AG10803 (cell line): ENCODE results near the gene CTTNBP2.

Experiments
- DNase-seq: peaks from one replicate; pipeline ENCODE4 v3.0.0; 2010; ENCODE audit warnings: low read depth
- H3K4me3 ChIP-seq: 2 replicates; pipeline ENCODE4 v1.5.1; 2011; ENCODE audit warnings: mild to moderate bottlenecking, low read length, control low read depth
- TF ChIP-seq, protein P1 (sequence below): conservative IDR thresholded peaks from 2 replicates; pipeline ENCODE4 v1.5.1; 2011; ENCODE audit warnings: mild to moderate bottlenecking, low read length, control low read depth, inconsistent platforms

CTTNBP2 gene

GRCh38 chr7:117767951-117768350 is 105.3 kb downstream of the CTTNBP2 start:
- H3K4me3 ChIP-seq, result no peak overlapping the region
- TF ChIP-seq, protein P1, sequence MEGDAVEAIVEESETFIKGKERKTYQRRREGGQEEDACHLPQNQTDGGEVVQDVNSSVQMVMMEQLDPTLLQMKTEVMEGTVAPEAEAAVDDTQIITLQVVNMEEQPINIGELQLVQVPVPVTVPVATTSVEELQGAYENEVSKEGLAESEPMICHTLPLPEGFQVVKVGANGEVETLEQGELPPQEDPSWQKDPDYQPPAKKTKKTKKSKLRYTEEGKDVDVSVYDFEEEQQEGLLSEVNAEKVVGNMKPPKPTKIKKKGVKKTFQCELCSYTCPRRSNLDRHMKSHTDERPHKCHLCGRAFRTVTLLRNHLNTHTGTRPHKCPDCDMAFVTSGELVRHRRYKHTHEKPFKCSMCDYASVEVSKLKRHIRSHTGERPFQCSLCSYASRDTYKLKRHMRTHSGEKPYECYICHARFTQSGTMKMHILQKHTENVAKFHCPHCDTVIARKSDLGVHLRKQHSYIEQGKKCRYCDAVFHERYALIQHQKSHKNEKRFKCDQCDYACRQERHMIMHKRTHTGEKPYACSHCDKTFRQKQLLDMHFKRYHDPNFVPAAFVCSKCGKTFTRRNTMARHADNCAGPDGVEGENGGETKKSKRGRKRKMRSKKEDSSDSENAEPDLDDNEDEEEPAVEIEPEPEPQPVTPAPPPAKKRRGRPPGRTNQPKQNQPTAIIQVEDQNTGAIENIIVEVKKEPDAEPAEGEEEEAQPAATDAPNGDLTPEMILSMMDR, result no peak
- DNase-seq, result no peak

DNA sequence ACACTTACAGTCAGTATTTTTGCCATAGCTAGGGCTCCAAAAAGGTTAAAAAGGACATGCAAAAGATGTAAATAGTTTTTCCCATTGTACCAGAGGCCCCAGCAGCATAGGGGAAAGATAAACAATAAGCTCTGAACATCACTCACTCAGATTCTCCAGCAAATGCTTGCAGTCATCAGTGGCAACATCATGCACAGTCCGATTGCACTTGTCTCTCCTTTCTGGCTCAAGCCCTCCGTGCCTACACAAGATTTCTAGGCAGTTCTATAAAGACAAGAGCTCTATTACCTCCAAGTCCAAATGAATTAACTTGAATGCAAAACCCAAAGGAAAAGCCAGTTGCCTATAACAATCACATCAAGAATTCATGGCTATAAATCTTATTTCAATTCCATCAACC is 106.3 kb downstream of the CTTNBP2 start:
- TF ChIP-seq, protein P1, result no peak
- no peak for DNase-seq
- H3K4me3 ChIP-seq, result no peak overlapping the region

GRCh38 chr7:117764031-117764430 is 109.2 kb downstream of the CTTNBP2 start:
- TF ChIP-seq, protein P1, result no peak
- DNase-seq, result no peak
- H3K4me3 ChIP-seq, result no peak overlapping the region

GRCh38 chr7:117762055-117762454 is 111.2 kb downstream of the CTTNBP2 start:
- no peak overlapping the region for H3K4me3 ChIP-seq
- DNase-seq, result no peak
- TF ChIP-seq, protein P1, result no peak

DNA sequence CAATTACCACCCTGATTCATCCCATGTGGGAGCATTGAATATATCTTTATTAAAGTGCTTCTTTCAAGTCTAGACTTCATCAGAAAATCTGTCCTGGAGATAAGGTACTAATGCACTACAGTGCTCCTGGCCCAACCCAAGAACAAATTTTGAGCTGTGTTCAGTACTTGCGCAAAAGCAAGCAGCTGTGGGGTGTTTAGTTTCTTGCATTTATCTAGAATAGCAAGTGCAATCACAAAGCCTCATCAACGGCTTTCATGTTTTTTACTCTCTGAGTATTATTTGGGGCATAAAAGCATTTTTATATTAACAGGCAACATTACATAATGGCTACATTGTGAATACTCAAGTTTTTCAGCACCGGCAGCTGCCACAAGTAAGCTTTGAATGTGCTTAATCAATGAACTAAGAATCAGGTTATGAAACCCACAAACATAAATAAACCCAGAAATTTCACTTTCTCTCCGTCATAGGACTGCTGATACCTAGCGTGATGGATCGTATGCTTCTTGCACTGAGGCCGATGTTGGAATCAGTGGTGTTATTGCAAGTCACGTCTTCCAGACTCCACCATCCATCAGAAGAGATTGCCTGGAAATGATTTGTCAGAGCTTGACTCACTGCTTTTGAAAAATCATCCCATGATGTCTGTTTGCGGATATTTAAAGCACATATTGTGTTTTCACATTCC is 113.1 kb downstream of the CTTNBP2 start:
- no peak overlapping the region for H3K4me3 ChIP-seq
- TF ChIP-seq, protein P1, result no peak
- peak; percentile 10 for DNase-seq

DNA sequence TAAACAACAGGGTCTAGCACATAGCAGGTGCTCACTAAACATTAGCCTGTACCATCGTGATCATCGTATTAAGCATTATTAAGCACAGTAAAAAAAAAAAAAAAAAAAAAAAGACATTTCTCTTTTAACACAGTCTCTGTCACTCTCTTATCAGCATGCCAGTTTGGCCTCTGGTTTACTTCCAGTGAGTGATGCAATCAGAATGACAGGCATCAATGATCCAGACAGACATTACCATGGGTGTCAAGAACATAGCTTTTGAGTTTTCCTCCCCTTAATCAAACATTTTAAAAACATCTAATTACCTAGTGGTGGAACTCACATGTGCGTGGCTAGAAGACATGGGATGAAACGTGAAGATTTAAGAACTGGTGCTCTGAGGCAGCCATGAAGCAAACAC is 115.8 kb downstream of the CTTNBP2 start:
- H3K4me3 ChIP-seq, result no peak overlapping the region
- no peak for DNase-seq
- TF ChIP-seq, protein P1, result no peak

- no peak overlapping the region for H3K4me3 ChIP-seq
- no peak for DNase-seq
- TF ChIP-seq, protein P1, result no peak
These were observed 116.6 kb downstream of the CTTNBP2 start for GRCh38 chr7:117756586-117757085.
